ENCODE data around the gene NXPH4. TPM values are rescaled to one million over a fixed set of nuclear protein-coding genes. Genes with fewer than 3 reads are reported as not detected.

NXPH4 gene
- total and polyA plus RNA-seq, 7 donors: 0.01 to 0.58 (median 0.24) TPM; not detected in 2

GRCh38 chr12:57241402-57242310 lies 25.1 kb downstream of the NXPH4 start:
- DNase-seq (peak; percentile 29 to 67), ATAC-seq (peak; percentile 4 to 16 (median 10))
- Histone ChIP-seq H3K4me1 (peaks cover 57% of the 10 kb centered on the region), H3K4me3 (peak overlapping the region; percentile 65), H3K27ac (peak overlapping the region; percentile 61), H3K9me3 (no peaks in the 10 kb centered on the region), H3K36me3 (ENCODE audit: insufficient read depth in 1 of 2, low read depth in 1 of 2) (peaks cover 0 to 33% of the 10 kb centered on the region in 2 donors), H3K27me3 (ENCODE audit: insufficient read depth in 3 of 3, low read length in 2 of 3) (peaks cover 0 to 13% (median 0%) of the 10 kb centered on the region in 3 donors)
- intact Hi-C loops (cut with DNase I): no loop called here
- 14 to 17% (median 15%) methylated on average over 48 of the region's 48 CpGs for WGBS, 3 donors
- TF ChIP-seq CTCF (IDR thresholded peaks at IDR 0.05): no peak

GRCh38 chr12:57242329-57242690 lies 25.7 kb downstream of the NXPH4 start:
- peaks cover 0 to 11% (median 0%) of the 10 kb centered on the region in 3 donors for H3K27me3 ChIP-seq (ENCODE audit: insufficient read depth in 3 of 3, low read length in 2 of 3)
- ATAC-seq (peak; percentile 25 to 61 (median 52)), DNase-seq (peak; percentile 66 to 91)
- no peak for TF ChIP-seq CTCF (IDR thresholded peaks at IDR 0.05)
- no peaks in the 10 kb centered on the region for H3K9me3 ChIP-seq
- H3K36me3 ChIP-seq (ENCODE audit: insufficient read depth in 1 of 2, low read depth in 1 of 2): peaks cover 0 to 40% of the 10 kb centered on the region in 2 donors
- WGBS, 3 donors: 2 to 3% (median 2%) methylated on average over 7 to 18 of the region's 18 CpGs
- H3K4me1 ChIP-seq: peaks cover 62% of the 10 kb centered on the region
- peak overlapping the region; percentile 56 for H3K4me3 ChIP-seq
- peak overlapping the region; percentile 68 for H3K27ac ChIP-seq
- intact Hi-C loops (cut with DNase I): no loop called here

- Histone ChIP-seq H3K4me3 (peak overlapping the region; percentile 56), H3K36me3 (ENCODE audit: insufficient read depth in 1 of 2, low read depth in 1 of 2) (peaks cover 0 to 45% of the 10 kb centered on the region in 2 donors), H3K4me1 (peaks cover 66% of the 10 kb centered on the region), H3K27ac (peak overlapping the region; percentile 68), H3K9me3 (no peaks in the 10 kb centered on the region), H3K27me3 (ENCODE audit: insufficient read depth in 3 of 3, low read length in 2 of 3) (peaks cover 0 to 11% (median 0%) of the 10 kb centered on the region in 3 donors)
- ATAC-seq (peak; percentile 4 to 30 (median 28)), DNase-seq (peak; percentile 56 to 76)
- intact Hi-C loops (cut with DNase I): loop anchor here in 1 of 2 donors (1.0 kb wide), 1 partner anchor 30 kb away; no protein-coding TSS in a partner anchor
- 4 to 12% (median 5%) methylated on average over 43 to 45 of the region's 45 CpGs for WGBS, 3 donors
- TF ChIP-seq CTCF (IDR thresholded peaks at IDR 0.05): peak; percentile 45
Measured at GRCh38 chr12:57242691-57243454, 26.3 kb downstream of the NXPH4 start.

GRCh38 chr12:57243521-57244311 lies 27.1 kb downstream of the NXPH4 start:
- intact Hi-C loops (cut with DNase I): loop anchor here in 1 of 2 donors (1.0 kb wide), 1 partner anchor 30 kb away; no protein-coding TSS in a partner anchor
- H3K36me3 ChIP-seq (ENCODE audit: insufficient read depth in 1 of 2, low read depth in 1 of 2): peaks cover 0 to 54% of the 10 kb centered on the region in 2 donors
- H3K27me3 ChIP-seq (ENCODE audit: insufficient read depth in 3 of 3, low read length in 2 of 3): peaks cover 0 to 5% (median 0%) of the 10 kb centered on the region in 3 donors
- peak in 3 of 4 donors; percentile 12 to 32 (median 31) for ATAC-seq
- H3K27ac ChIP-seq: peak overlapping the region; percentile 68
- H3K9me3 ChIP-seq: no peaks in the 10 kb centered on the region
- peak overlapping the region; percentile 56 for H3K4me3 ChIP-seq
- TF ChIP-seq CTCF (IDR thresholded peaks at IDR 0.05): peak; percentile 67
- DNase-seq: peak; percentile 81 to 86
- H3K4me1 ChIP-seq: peaks cover 67% of the 10 kb centered on the region
- 14 to 28% (median 19%) methylated on average over 38 to 41 of the region's 41 CpGs for WGBS, 3 donors
